WI38 (cell line): ENCODE results near the gene NELFB.

Experiments
- H3K4me3 ChIP-seq: 2 replicates; pipeline ENCODE4 v1.5.1; 2011; ENCODE audit warnings: low read depth, mild to moderate bottlenecking, control low read depth, low read length
- TF ChIP-seq, protein P1 (sequence below): IDR thresholded peaks from 2 replicates; pipeline ENCODE4 v1.5.1; 2012; ENCODE audit warnings: low read depth, mild to moderate bottlenecking, control low read depth, low read length

The NELFB gene

DNA sequence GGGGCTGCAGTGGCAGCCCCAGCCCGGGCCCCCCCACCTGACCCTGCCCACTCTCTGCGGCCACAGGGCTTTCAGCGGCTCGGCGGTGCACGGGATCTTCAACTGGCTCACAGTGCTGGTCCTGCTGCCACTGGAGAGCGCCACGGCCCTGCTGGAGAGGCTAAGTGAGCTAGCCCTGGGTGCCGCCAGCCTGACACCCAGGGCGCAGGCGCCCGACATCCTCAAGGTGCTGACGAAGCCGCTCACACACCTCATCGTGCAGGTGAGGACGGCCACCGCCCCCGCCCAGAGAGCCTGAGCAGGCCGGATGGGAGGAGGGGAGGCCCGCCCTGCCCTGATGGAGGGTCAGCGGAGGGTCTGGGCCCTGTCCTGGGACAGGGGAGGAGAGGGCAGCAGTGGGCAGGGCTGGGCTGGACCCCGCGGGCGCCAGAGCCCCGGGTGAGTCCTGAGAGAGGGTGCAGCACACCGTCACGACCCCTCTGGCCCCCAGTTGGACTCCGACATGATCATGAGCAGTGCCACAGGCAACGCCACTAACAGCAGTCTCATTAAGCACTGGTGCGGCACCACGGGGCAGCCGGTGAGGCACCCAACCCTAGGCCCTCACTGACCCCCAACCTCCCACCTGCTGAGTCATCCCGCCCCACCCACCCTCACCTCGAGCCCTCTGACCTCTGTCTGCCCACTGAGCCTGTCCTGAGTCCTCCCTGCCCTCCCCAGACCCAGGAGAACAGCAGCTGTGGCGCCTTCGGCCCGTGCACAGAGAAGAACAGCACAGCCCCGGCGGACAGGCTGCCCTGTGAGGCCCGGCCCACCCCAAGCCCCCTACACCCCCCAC is 21.8 kb upstream of the NELFB start:
- TF ChIP-seq, protein P1, sequence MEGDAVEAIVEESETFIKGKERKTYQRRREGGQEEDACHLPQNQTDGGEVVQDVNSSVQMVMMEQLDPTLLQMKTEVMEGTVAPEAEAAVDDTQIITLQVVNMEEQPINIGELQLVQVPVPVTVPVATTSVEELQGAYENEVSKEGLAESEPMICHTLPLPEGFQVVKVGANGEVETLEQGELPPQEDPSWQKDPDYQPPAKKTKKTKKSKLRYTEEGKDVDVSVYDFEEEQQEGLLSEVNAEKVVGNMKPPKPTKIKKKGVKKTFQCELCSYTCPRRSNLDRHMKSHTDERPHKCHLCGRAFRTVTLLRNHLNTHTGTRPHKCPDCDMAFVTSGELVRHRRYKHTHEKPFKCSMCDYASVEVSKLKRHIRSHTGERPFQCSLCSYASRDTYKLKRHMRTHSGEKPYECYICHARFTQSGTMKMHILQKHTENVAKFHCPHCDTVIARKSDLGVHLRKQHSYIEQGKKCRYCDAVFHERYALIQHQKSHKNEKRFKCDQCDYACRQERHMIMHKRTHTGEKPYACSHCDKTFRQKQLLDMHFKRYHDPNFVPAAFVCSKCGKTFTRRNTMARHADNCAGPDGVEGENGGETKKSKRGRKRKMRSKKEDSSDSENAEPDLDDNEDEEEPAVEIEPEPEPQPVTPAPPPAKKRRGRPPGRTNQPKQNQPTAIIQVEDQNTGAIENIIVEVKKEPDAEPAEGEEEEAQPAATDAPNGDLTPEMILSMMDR, result no peak

GRCh38 chr9:137234055-137234697 is 21.0 kb upstream of the NELFB start:
- H3K4me3 ChIP-seq, result no peak overlapping the region
- TF ChIP-seq, protein P1, result no peak

More for the DNA sequence above, 21.8 kb upstream of the NELFB start:
- no peak overlapping the region for H3K4me3 ChIP-seq

- H3K4me3 ChIP-seq, result no peak overlapping the region
These were observed 20.2 kb upstream of the NELFB start for GRCh38 chr9:137234758-137235423.

DNA sequence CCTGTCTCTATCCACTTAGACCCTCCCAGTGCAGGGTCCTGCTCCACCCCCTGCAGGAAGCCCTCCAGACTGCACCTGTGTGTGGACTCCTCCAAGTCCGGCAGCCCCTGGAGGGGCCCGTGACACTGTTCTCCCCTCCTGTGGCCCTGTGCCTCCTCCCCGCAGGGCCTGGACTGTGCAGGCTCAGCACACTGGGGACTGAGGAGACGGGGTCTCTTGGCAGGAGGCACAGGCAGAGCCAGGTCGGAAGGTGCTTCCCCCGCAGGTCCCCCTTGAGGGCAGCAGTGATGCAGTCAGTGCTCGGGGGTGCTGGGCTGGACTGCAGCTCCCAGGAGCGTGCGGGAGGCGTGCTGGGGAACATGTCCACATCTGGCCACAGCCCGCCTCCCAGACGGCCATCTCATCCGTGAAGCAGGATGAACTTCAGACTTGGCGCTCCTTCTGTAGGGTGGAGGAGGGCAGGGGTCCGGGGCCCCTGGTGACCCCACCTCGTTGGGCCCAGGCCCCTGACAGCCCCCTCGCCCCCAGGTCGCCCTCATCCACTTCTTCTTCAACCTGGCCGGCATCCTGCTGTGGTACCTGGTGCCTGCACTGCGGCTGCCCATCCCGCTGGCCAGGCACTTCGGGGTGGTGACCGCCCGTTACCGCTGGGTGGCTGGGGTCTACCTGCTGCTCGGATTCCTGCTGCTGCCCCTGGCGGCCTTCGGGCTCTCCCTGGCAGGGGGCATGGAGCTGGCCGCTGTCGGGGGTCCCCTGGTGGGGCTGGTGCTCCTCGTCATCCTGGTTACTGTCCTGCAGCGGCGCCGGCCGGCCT is 19.5 kb upstream of the NELFB start:
- TF ChIP-seq, protein P1, result no peak
- no peak overlapping the region for H3K4me3 ChIP-seq

More at GRCh38 chr9:137234758-137235423, 20.2 kb upstream of the NELFB start:
- TF ChIP-seq, protein P1, result no peak

DNA sequence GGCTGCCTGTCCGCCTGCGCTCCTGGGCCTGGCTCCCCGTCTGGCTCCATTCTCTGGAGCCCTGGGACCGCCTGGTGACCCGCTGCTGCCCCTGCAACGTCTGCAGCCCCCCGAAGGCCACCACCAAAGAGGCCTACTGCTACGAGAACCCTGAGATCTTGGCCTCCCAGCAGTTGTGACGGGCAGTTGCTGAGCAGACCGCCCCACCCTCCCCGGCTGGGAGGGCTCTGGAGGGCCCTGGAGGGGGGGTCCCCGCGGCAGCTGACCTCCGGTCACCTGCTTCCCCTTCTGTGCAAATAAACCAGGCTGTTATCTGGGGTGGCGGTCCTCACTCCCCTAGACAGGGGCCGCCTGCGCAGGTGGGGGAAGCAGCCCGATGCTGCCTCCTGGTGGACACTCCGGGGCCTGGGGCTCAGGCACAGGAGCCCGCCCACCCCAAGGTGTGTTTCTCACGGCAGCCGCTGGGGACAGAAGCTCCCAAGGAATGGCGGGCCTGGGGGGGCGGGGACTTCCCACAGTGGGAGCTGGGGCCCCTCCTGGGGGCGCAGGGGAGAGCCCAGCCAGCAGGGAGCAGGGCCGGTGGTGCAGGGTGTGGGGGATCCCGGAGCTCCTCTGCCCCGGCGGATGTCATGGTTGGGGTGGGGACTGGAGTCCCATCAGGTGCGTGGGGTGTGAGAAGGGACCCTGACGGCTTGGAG is 18.7 kb upstream of the NELFB start:
- no peak overlapping the region for H3K4me3 ChIP-seq

DNA sequence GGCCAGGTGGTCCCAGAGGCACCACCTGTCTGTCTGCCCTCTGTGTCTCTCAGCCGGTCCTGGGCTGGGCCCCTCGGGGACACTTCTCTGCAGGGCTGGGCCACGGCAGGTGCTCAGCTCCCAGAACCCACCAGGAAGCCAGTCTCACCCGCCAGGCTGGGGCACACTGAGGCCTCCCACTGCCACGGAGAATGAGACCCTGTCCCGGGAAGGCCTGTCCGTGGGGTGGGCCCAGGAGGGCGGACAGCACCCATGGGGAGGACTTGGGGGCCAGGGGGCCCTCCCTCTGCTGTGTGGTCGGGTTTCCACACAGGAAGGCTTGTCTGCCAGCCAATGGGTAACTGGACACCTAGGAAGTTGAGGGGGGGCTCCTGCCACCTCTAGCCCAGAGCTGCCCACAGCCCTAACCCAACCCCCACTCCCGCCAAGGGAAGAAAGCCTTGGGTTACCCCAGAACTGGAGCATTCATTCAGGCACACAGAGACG is 18.1 kb upstream of the NELFB start:
- TF ChIP-seq, protein P1, result no peak

More for the DNA sequence above, 18.7 kb upstream of the NELFB start:
- TF ChIP-seq, protein P1, result peak; percentile 92

More for the DNA sequence above, 18.1 kb upstream of the NELFB start:
- no peak overlapping the region for H3K4me3 ChIP-seq
